Astrocyte (in vitro differentiated cells and primary cell): ENCODE results near the gene YAF2. TPM values are rescaled to one million over a fixed set of nuclear protein-coding genes. Genes with fewer than 3 reads are reported as not detected.
A peak's percentile ranks its signal among the peaks of the same experiment; 100 is the strongest.

Experiments used
- DNase-seq: peaks from one replicate; pipeline ENCODE4 v3.0.0-alpha.2; 2010; ENCODE audit warnings: low read depth
- FAIRE-seq: peaks from 2 replicates; lab custom pipeline; 2011; peaks lifted over from hg19 to GRCh38; lab: Jason Lieb, UNC
- H2AFZ ChIP-seq: 2 replicates; pipeline ENCODE4 v1.6.0; 2012; ENCODE audit warnings: low read depth, low read length, inconsistent platforms
- H3K27ac ChIP-seq: 2 replicates; pipeline ENCODE4 v1.5.1; 2011; ENCODE audit warnings: low read depth, low read length, inconsistent platforms
- H3K27me3 ChIP-seq: 2 replicates; pipeline ENCODE4 v1.6.0; 2011; ENCODE audit warnings: low read length, inconsistent platforms; ENCODE audit not compliant: insufficient read depth
- H3K36me3 ChIP-seq: 2 replicates; pipeline ENCODE4 v1.5.1; 2011; ENCODE audit warnings: low read length, inconsistent platforms; ENCODE audit not compliant: insufficient read depth
- H3K4me1 ChIP-seq: 2 replicates; pipeline ENCODE4 v1.5.1; 2011; ENCODE audit warnings: low read length, inconsistent platforms; ENCODE audit not compliant: insufficient read depth
- H3K4me2 ChIP-seq: 2 replicates; pipeline ENCODE4 v1.6.0; 2012; ENCODE audit warnings: low read length, inconsistent platforms
- H3K4me3 ChIP-seq: 2 replicates; pipeline ENCODE4 v1.5.1; 2011; ENCODE audit warnings: low read depth, mild to moderate bottlenecking, low read length, inconsistent platforms; ENCODE audit not compliant: insufficient read depth
- H3K79me2 ChIP-seq: 2 replicates; pipeline ENCODE4 v1.6.0; 2012; ENCODE audit warnings: mild to moderate bottlenecking, low read length, inconsistent platforms; ENCODE audit not compliant: insufficient read depth
- H3K9ac ChIP-seq: 2 replicates; pipeline ENCODE4 v1.6.0; 2012; ENCODE audit warnings: mild to moderate bottlenecking, low read length, inconsistent platforms
- H3K9me3 ChIP-seq: 2 replicates; pipeline ENCODE4 v1.5.1; 2012; ENCODE audit warnings: low read depth, mild to moderate bottlenecking, low read length, inconsistent platforms; ENCODE audit not compliant: insufficient read depth
- H4K20me1 ChIP-seq: 2 replicates; pipeline ENCODE4 v1.6.0; 2012; ENCODE audit warnings: low read length, inconsistent platforms; ENCODE audit not compliant: insufficient read depth
- H3K27ac Mint-ChIP-seq: one replicate; pipeline ENCODE4 v1.8.0; 2021; ENCODE audit warnings: mild to moderate bottlenecking, mixed read lengths; ENCODE audit not compliant: unreplicated experiment
- H3K27me3 Mint-ChIP-seq: one replicate; pipeline ENCODE4 v1.8.0; 2021; ENCODE audit warnings: low read depth, mixed read lengths; ENCODE audit not compliant: unreplicated experiment
- H3K36me3 Mint-ChIP-seq: one replicate; pipeline ENCODE4 v1.8.0; 2021; ENCODE audit warnings: low read depth, mixed read lengths; ENCODE audit not compliant: unreplicated experiment
- H3K4me1 Mint-ChIP-seq: one replicate; pipeline ENCODE4 v1.8.0; 2021; ENCODE audit warnings: low read depth, mixed read lengths; ENCODE audit not compliant: unreplicated experiment
- H3K4me3 Mint-ChIP-seq: one replicate; pipeline ENCODE4 v1.8.0; 2021; ENCODE audit warnings: mild to moderate bottlenecking, moderate library complexity, mixed read lengths; ENCODE audit not compliant: unreplicated experiment
- H3K9me3 Mint-ChIP-seq: one replicate; pipeline ENCODE4 v1.8.0; 2021; ENCODE audit warnings: mild to moderate bottlenecking, mixed read lengths; ENCODE audit not compliant: unreplicated experiment
- CTCF ChIP-seq: IDR thresholded peaks from 2 replicates; pipeline ENCODE4 v1.5.1; 2011; ENCODE audit warnings: low read depth, mild to moderate bottlenecking, inconsistent platforms, low read length, moderate library complexity; ENCODE audit not compliant: insufficient read depth
- EZH2 ChIP-seq: IDR thresholded peaks from 2 replicates; pipeline ENCODE4 v1.6.1; 2012; ENCODE audit warnings: mild to moderate bottlenecking, low read length, inconsistent platforms; ENCODE audit not compliant: insufficient read depth
- total RNA-seq: library from RNA; stranded (reverse); gene quantifications from 2 replicates; pipeline ENCODE4 v1.2.1, GENCODE V29; 2021

Gene YAF2
- total RNA-seq, 1 donor from 2014 or later: 28.6 TPM

- H3K4me1 ChIP-seq: peaks cover 8% of the 10 kb centered on the region
- H3K9me3 ChIP-seq: no peaks in the 10 kb centered on the region
- Mint-ChIP-seq H3K9me3 (no peaks in the 10 kb centered on the region), H3K27me3 (no peaks in the 10 kb centered on the region), H3K4me1 (peaks cover 11% of the 10 kb centered on the region), H3K27ac (peak overlapping the region; percentile 1), H3K36me3 (no peaks in the 10 kb centered on the region), H3K4me3 (peak overlapping the region; percentile 82)
- no peak for FAIRE-seq
- peak overlapping the region; percentile 75 for H3K4me3 ChIP-seq
- no peaks in the 10 kb centered on the region for H3K36me3 ChIP-seq
- H3K9ac ChIP-seq: no peak overlapping the region
- peaks cover 29% of the 10 kb centered on the region for H4K20me1 ChIP-seq
- peak overlapping the region; percentile 95 for H3K4me2 ChIP-seq
- DNase-seq: no peak
- H3K79me2 ChIP-seq: peaks cover 35% of the 10 kb centered on the region
- no peaks in the 10 kb centered on the region for H3K27me3 ChIP-seq
- H3K27ac ChIP-seq: no peak overlapping the region
- H2AFZ ChIP-seq: peak overlapping the region; percentile 83
- TF ChIP-seq CTCF (no peak), EZH2 (no peak)
Observed at GRCh38 chr12:42145552-42146215, 92.4 kb downstream of the YAF2 start.

- TF ChIP-seq CTCF: no peak
- no peak for TF ChIP-seq EZH2
- peak overlapping the region; percentile 1 for H3K27ac Mint-ChIP-seq
- H3K9me3 ChIP-seq: no peaks in the 10 kb centered on the region
- no peaks in the 10 kb centered on the region for H3K27me3 ChIP-seq
- no peaks in the 10 kb centered on the region for H3K27me3 Mint-ChIP-seq
- peak overlapping the region; percentile 83 for H2AFZ ChIP-seq
- H3K36me3 Mint-ChIP-seq: no peaks in the 10 kb centered on the region
- H3K4me2 ChIP-seq: peak overlapping the region; percentile 95
- peak overlapping the region; percentile 75 for H3K4me3 ChIP-seq
- FAIRE-seq (no peak), DNase-seq (no peak)
- H3K4me1 Mint-ChIP-seq: peaks cover 15% of the 10 kb centered on the region
- H3K36me3 ChIP-seq: no peaks in the 10 kb centered on the region
- H3K4me1 ChIP-seq: peaks cover 10% of the 10 kb centered on the region
- no peaks in the 10 kb centered on the region for H3K9me3 Mint-ChIP-seq
- peak overlapping the region; percentile 83 for H3K9ac ChIP-seq
- peak overlapping the region; percentile 82 for H3K4me3 Mint-ChIP-seq
- H4K20me1 ChIP-seq: peaks cover 33% of the 10 kb centered on the region
- peaks cover 40% of the 10 kb centered on the region for H3K79me2 ChIP-seq
- H3K27ac ChIP-seq: no peak overlapping the region
Observed at GRCh38 chr12:42145197-42145549, 92.9 kb downstream of the YAF2 start.
